ENCODE measurements around the gene TNFAIP6.

Gene TNFAIP6

DNA sequence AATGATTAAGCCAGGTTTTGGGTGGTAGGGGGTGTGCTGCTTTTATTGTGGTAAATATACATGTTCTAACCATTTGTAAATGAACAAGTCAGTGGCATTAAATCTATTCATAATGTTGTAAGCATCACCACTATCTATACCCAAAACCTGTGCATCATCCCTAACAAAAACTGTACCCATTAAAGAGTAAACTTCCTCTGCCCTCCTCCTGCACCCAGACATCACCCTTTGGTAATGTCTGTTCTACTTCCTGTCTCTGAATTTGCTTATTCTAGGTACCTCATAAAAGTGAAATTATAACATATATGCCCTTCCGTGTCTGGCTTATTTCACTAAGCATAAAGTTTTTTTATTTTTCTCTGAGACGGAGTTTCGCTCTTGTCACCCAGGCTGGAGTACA is 66.4 kb downstream of the TNFAIP6 start:
- DNase-seq = no peak
